GM19035 (cell line): ENCODE data around the gene ABHD4.
A peak's percentile ranks its signal among the peaks of the same experiment; 100 is the strongest.
"Not testable (repeated sequence)": the region's sequence is repeated elsewhere in the genome, so short reads cannot be mapped to it uniquely, and the experiment has no call there.

ENCODE experiments used
- ATAC-seq: cut with Tn5 transposase; IDR thresholded peaks from one replicate; pipeline ENCODE4 v1.9.1; 2021; ENCODE audit not compliant: unreplicated experiment

ABHD4 gene

GRCh38 chr14:22561366-22561660 is 36.8 kb upstream of the ABHD4 start:
- ATAC-seq: no peak

- ATAC-seq: peak; percentile 30
Measured at GRCh38 chr14:22561661-22562579, 36.2 kb upstream of the ABHD4 start.

DNA sequence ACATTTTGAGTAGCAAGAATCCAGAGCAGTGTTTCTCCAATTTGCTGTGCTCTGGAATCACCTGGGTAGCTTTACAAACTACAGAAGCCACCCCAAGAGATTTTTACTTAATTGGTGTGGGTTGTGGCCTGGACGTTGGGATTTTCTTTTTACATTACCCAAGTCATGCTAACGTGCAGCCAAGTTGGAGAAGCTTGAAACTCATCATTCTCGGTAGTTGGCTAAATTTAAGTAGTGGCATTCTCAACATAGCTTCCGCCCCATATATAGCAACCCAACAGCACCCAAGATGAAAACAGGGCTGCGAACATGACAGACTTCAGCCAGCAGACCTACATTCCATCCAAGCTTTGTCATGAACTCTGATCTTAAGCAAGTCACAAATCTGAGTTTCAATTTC is 34.1 kb upstream of the ABHD4 start:
- ATAC-seq: peak; percentile 29

- no peak for ATAC-seq
Measured at GRCh38 chr14:22564463-22564862, 33.6 kb upstream of the ABHD4 start.

GRCh38 chr14:22565391-22565945 is 32.6 kb upstream of the ABHD4 start:
- ATAC-seq: no peak

- not testable (repeated sequence) for ATAC-seq
Measured at GRCh38 chr14:22566266-22566665, 31.8 kb upstream of the ABHD4 start.

DNA sequence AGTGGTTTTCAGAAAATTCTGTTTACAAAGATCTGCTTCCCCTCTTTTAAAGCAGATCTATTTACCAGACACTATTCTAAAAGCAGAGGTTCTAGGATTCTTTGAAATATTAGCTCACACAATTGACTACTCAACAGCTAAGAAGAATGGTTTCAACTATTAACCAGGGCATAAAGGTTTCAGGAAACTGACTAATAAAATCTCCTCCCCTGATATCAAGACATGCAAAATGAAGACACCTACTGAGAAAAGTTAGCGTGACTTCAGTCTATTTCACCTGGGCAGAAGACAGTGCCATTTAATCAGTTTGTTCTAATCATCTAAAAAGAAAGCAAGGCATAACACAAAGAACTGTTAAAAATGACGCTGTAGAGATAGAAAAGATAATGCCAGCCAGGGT is 31.3 kb upstream of the ABHD4 start:
- no peak for ATAC-seq

DNA sequence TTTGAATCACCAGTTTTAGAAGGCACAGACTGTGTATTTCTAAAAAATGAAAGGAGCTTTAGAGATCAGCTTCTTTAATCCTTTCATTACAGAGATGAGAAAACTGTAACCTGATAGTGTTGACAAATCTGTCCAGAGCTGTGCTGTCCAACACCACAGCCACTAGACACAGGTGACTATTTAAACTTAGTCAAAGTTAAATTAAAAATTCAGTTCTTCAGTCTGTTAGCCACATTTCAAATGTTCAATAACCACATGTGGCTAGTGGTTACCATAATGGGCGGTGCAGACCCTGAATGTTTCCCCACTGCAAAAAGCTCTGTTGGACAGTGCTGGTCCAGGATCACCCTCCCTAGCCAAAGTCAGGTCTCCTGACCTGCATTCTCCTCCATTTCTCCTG is 30.7 kb upstream of the ABHD4 start:
- no peak for ATAC-seq

DNA sequence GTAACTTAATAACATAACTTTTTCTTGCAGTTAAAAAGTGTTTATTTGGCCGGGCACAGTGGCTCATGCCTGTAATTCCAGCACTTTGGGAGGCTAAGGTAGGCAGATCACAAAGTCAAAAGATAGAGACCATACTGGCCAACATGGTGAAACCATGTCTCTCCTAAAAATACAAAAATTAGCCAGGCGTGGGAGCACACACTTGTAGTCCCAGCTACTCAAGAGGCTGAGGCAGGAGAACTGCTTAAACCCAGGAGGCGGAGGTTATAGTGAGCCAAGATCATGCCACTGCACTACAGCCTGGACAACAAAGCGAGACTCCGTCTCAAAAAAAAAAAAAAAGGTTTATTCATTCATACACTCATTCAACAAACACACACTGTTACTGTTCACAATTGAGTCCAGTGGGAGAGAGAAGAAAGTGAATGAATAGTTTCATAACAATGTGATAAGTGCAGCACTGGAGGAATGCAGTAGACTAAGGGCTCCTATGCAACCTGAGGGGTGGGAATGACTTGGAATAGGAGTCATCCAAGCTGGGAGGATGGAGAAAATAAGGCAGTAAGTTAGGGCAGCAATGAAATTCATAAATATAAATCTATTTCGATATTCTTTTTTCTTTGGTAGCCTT is 28.9 kb upstream of the ABHD4 start:
- ATAC-seq: no peak

GRCh38 chr14:22569737-22570131 is 28.4 kb upstream of the ABHD4 start:
- no peak for ATAC-seq

- ATAC-seq: peak; percentile 68
Measured at GRCh38 chr14:22570132-22570949, 27.8 kb upstream of the ABHD4 start.

DNA sequence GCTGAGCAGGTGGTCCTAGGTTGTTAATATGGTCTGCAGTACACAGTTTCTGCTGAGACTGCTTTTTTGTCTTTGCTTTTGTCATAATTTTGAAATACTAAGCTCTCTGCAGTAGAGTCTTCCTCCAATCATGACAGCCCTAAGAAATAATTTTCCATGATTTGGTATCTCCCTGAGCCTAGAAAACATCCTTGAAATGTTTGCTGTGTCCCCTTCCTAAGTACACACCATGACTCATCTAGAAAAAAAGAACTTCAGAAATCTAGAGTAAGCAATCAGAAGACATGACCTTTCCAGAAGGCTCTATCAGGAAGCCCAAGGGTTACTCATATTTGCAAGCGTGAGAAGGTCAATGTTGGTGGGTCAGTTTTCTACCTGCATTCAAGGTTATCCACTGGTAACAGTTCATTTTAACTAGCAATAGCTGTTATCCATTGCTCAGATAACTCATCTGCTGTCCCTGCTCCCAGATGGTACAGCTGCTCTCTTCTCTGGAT is 25.5 kb upstream of the ABHD4 start:
- ATAC-seq: no peak

- no peak for ATAC-seq
Measured at GRCh38 chr14:22573804-22574203, 24.3 kb upstream of the ABHD4 start.

DNA sequence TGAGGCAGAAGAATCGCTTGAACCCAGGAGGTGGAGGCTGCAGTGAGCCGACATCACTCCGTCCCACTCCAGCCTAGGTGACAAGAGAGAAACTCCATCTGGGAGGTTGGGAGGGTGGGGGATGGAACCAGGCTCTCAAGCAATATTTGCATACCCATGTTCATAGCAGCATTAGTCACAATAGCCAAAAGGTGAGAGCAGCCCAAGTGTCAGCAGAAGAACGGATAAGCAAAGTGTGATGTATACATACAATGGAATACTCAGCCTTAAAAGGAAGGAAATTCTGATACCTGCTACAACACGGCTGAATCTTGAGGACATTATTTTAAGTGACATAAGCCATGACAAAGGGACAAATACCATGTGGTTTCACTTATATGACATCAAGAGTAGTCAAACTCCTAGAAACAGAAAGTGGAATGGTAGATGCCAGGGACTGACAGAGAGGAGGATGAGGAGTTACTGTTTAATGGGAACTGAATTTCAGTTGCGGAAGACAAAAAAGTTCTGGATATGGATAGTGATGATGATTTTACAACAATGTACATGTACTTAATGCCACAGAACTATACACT is 20.7 kb upstream of the ABHD4 start:
- no peak for ATAC-seq

DNA sequence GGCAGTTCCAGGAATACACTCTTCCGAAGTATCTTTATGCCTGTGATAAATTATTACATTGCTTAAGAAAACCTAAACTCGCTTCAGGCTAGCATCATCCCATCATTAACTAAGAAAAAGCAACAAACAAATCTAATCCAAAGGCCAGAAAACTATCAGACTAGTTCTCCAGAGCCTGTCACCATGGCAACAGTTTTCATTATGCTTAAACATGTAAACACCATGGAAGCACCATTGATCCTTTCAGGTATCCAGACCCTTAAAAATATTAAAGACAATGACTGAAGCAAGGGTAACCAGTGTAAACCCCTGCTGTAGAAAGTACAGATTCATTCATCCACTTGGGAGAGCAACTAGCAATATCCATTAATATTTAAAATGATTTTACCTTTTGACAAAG is 18.9 kb upstream of the ABHD4 start:
- no peak for ATAC-seq

- no peak for ATAC-seq
Measured at GRCh38 chr14:22579881-22580280, 18.2 kb upstream of the ABHD4 start.

DNA sequence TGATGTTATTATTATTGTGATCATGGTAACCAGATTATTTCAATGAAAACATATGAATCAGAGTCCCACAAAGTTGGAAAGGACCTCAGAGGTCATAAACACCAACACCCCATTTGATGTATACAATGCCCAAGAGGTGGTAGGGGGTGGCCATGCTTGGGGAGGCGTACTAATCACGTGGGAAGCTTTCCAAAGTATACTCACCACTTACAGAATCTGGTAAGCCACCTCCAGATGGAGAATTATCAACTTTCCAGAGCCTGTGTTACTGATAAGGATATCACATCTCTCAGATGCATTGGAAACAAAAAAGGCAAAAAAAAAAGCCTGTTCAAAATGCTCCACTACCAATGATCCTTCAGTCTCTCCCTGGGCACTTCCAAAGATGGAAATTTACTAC is 17.5 kb upstream of the ABHD4 start:
- no peak for ATAC-seq

- no peak for ATAC-seq
Measured at GRCh38 chr14:22583994-22584393, 14.1 kb upstream of the ABHD4 start.

GRCh38 chr14:22587247-22587646 is 10.9 kb upstream of the ABHD4 start:
- no peak for ATAC-seq

DNA sequence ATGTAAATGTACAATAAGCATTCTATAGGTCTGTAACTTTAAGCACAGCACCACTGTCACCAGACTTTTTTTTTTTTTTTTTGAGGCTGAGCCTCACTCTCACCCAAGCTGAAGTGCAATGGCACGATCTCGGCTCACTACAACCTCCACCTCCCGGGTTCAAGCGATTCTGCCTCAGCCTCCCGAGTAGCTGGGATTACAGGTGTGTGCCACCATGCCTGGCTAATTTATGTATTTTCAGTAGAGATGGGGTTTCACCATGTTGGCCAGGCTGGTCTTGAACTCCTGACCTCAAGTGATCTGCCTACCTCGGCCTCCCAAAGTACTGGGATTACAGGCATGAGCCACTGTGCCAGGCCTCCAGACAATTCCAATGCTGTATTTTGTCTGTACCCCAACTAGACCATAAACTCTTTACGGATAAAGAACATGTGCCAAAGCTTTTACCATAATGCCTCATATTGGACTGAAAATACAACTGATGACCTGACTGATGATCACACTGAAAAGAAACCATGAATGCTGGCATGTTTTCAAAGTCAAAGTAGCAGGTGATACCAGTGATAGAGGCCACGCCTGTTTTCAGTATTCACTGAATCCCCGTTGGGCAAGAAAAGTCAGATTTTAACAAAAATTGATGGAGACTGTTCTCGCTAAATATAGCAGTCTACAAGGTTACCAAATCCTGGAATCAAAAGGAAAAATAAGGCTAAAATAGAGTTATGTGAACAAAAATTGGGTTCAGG is 10.2 kb upstream of the ABHD4 start:
- not testable (repeated sequence) for ATAC-seq
